ENCODE measurements around the gene DPEP2.
"Not testable (repeated sequence)": the region's sequence is repeated elsewhere in the genome, so short reads cannot be mapped to it uniquely, and the experiment has no call there.

The DPEP2 gene

GRCh38 chr16:68033101-68033500 is 33.8 kb upstream of the DPEP2 start:
- H3K9me2 ChIP-seq (replicated peaks; ENCODE audit: insufficient read depth, low read length) = no peaks in the 10 kb centered on the region
- no peak overlapping the region for H3K4me3 ChIP-seq (ENCODE audit: low read length)
- H3K36me3 ChIP-seq (replicated peaks; ENCODE audit: insufficient read depth, low read length) = no peaks in the 10 kb centered on the region
- H4K20me1 ChIP-seq (ENCODE audit: insufficient read depth, low read length) = no peaks in the 10 kb centered on the region
- H2AFZ ChIP-seq (ENCODE audit: low read length) = no peak overlapping the region
- no peak overlapping the region for H3K9ac ChIP-seq (ENCODE audit: low read length)
- H3K27ac ChIP-seq (ENCODE audit: low read length) = no peak overlapping the region
- no peaks in the 10 kb centered on the region for H3K79me2 ChIP-seq (ENCODE audit: low read length)
- no peaks in the 10 kb centered on the region for H3K9me3 ChIP-seq (replicated peaks; ENCODE audit: insufficient read depth, low read length)
- H3K4me1 ChIP-seq (ENCODE audit: low read length) = no peaks in the 10 kb centered on the region
- no peaks in the 10 kb centered on the region for H3F3A ChIP-seq (ENCODE audit: insufficient read depth, low read length)
- DNase-seq = no peak
- TF ChIP-seq EZH2 (optimal IDR thresholded peaks at IDR 0.05; ENCODE audit: low read depth, low read length) = no peak
- TF ChIP-seq EZH2phosphoT487 (IDR thresholded peaks at IDR 0.05; ENCODE audit: low read length) = no peak
- no peak for TF ChIP-seq CTCF (IDR thresholded peaks at IDR 0.05; ENCODE audit: low read length)
- H3K27me3 ChIP-seq (replicated peaks; ENCODE audit: insufficient read depth, low read length) = no peaks in the 10 kb centered on the region
- no peak overlapping the region for H3K4me2 ChIP-seq (ENCODE audit: low read depth, low read length)

GRCh38 chr16:68031951-68032350 is 32.7 kb upstream of the DPEP2 start:
- H3K4me1 ChIP-seq (ENCODE audit: low read length) = no peaks in the 10 kb centered on the region
- H3K4me2 ChIP-seq (ENCODE audit: low read depth, low read length) = no peak overlapping the region
- no peak for DNase-seq
- no peaks in the 10 kb centered on the region for H3K36me3 ChIP-seq (replicated peaks; ENCODE audit: insufficient read depth, low read length)
- no peak overlapping the region for H2AFZ ChIP-seq (ENCODE audit: low read length)
- H3K79me2 ChIP-seq (ENCODE audit: low read length) = 0 out of 2 replicates have a peak, but pooled peaks cover 4% of the 10 kb centered on the region
- TF ChIP-seq CTCF (IDR thresholded peaks at IDR 0.05; ENCODE audit: low read length) = no peak
- TF ChIP-seq EZH2 (optimal IDR thresholded peaks at IDR 0.05; ENCODE audit: low read depth, low read length) = no peak
- H3K9ac ChIP-seq (ENCODE audit: low read length) = no peak overlapping the region
- no peaks in the 10 kb centered on the region for H3K27me3 ChIP-seq (replicated peaks; ENCODE audit: insufficient read depth, low read length)
- no peaks in the 10 kb centered on the region for H3K9me2 ChIP-seq (replicated peaks; ENCODE audit: insufficient read depth, low read length)
- no peaks in the 10 kb centered on the region for H3K9me3 ChIP-seq (replicated peaks; ENCODE audit: insufficient read depth, low read length)
- no peaks in the 10 kb centered on the region for H3F3A ChIP-seq (ENCODE audit: insufficient read depth, low read length)
- H3K4me3 ChIP-seq (ENCODE audit: low read length) = no peak overlapping the region
- H4K20me1 ChIP-seq (ENCODE audit: insufficient read depth, low read length) = no peaks in the 10 kb centered on the region
- no peak overlapping the region for H3K27ac ChIP-seq (ENCODE audit: low read length)

DNA sequence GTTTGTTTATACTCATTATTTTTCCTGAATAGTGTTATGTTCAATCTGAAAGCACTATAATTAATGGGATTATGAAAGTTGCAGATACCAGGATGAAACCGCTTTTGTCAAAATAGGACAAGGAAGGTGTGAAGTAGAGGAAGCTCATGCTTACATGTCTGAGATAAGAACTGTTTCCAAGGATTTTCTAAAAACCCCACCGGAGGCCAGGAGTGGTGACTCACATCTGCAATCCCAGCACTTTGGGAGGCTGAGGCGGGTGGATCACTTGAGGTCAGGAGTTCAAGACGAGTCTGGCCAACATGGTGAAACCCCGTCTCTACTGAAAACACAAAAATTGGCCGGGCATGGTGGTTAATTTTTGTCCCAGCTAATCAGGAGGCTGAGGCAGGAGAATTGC is 30.8 kb upstream of the DPEP2 start:
- H3K4me3 ChIP-seq (ENCODE audit: low read length); H3K9me3 ChIP-seq (replicated peaks; ENCODE audit: insufficient read depth, low read length); H3F3A ChIP-seq (ENCODE audit: insufficient read depth, low read length); H3K9ac ChIP-seq (ENCODE audit: low read length); DNase-seq; H2AFZ ChIP-seq (ENCODE audit: low read length); H3K9me2 ChIP-seq (replicated peaks; ENCODE audit: insufficient read depth, low read length); H3K79me2 ChIP-seq (ENCODE audit: low read length); H3K36me3 ChIP-seq (replicated peaks; ENCODE audit: insufficient read depth, low read length); H3K4me2 ChIP-seq (ENCODE audit: low read depth, low read length); H3K4me1 ChIP-seq (ENCODE audit: low read length); H4K20me1 ChIP-seq (ENCODE audit: insufficient read depth, low read length); H3K27ac ChIP-seq (ENCODE audit: low read length); H3K27me3 ChIP-seq (replicated peaks; ENCODE audit: insufficient read depth, low read length): not testable (repeated sequence)

DNA sequence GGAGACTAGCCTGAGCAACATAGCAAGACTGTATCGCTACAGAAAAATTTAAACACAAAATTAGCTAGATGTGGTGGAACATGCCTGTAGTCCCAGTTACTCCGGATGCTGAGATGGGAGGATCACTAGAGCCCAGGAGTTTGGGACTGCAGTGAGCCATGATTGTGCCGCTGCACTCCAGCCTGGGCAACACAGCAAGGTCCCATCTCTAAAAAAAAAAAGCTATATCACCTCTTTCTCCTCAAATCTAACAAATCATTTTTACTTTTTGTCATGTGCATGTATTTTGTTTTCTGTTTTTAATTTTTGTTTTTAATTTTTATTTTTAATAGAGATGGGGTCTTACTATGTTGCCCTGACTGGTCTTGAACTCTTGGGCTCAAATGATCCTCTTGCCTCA is 29.7 kb upstream of the DPEP2 start:
- Histone ChIP-seq H3K27me3 (replicated peaks; ENCODE audit: insufficient read depth, low read length) (no peaks in the 10 kb centered on the region), H3K36me3 (replicated peaks; ENCODE audit: insufficient read depth, low read length) (no peaks in the 10 kb centered on the region), H3K9me3 (replicated peaks; ENCODE audit: insufficient read depth, low read length) (no peaks in the 10 kb centered on the region), H3K4me1 (ENCODE audit: low read length) (no peaks in the 10 kb centered on the region), H3K27ac (ENCODE audit: low read length) (no peak overlapping the region), H3K9me2 (replicated peaks; ENCODE audit: insufficient read depth, low read length) (no peaks in the 10 kb centered on the region), H2AFZ (ENCODE audit: low read length) (no peak overlapping the region), H3F3A (ENCODE audit: insufficient read depth, low read length) (no peaks in the 10 kb centered on the region), H4K20me1 (ENCODE audit: insufficient read depth, low read length) (no peaks in the 10 kb centered on the region), H3K79me2 (ENCODE audit: low read length) (peaks cover 14% of the 10 kb centered on the region), H3K4me2 (ENCODE audit: low read depth, low read length) (no peak overlapping the region), H3K4me3 (ENCODE audit: low read length) (no peak overlapping the region), H3K9ac (ENCODE audit: low read length) (no peak overlapping the region)
- no peak for TF ChIP-seq EZH2phosphoT487 (IDR thresholded peaks at IDR 0.05; ENCODE audit: low read length)
- TF ChIP-seq EZH2 (optimal IDR thresholded peaks at IDR 0.05; ENCODE audit: low read depth, low read length) = no peak
- no peak for TF ChIP-seq CTCF (IDR thresholded peaks at IDR 0.05; ENCODE audit: low read length)
- no peak for DNase-seq
